GM18499 (cell line): ENCODE results near the gene TTI1.
A peak's percentile ranks its signal among the peaks of the same experiment; 100 is the strongest.

Source experiments
- ATAC-seq: cut with Tn5 transposase; IDR thresholded peaks from one replicate; pipeline ENCODE4 v1.9.1; 2021; ENCODE audit warnings: moderate number of reproducible peaks; ENCODE audit not compliant: insufficient read depth, unreplicated experiment

The TTI1 gene

DNA sequence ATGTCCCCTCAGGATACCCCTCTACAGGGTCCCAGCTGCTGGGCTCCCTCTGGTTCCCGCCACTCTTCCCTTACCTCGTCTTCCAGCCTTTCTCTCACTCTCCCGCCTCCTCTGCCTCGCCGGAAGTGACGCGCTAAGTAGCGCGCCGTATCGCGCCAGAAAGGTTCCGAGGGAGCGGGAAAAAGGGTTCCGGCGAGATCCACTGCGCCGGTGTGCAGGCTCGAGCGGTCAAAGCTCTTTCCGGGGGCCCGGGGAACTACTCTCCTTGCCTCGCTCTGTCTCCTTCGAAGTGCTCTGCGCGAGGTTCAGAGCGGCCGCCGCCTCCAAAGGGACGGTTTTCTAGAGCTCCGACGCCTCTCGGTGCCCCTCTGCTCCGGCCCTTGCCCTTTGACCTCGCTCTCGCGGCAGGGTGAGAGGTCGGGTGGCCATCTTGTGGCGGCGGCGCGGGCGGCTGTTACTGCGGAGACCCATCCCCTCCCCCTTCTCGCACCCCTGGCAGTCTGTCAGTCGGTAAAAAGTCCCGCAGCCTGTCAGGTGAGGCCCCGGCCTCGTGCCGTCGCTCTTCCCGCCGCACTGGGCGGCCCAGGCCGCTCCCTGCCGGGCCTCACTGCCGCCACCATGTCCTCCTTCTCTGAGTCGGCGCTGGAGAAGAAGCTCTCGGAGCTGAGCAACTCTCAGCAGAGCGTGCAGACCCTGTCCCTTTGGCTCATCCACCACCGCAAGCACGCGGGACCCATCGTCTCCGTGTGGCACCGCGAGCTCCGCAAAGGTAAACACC is at the start of gene TTI1, which contains the start of gene RPRD1B:
Gene TTI1 (minus strand): TSS at position 127 of the 778 bp plus-strand sequence. CDS start 19,640 bp downstream, outside the sequence.
Gene RPRD1B (plus strand): TSS at position 417 of the 778 bp plus-strand sequence. CDS start 202 bp downstream, at position 619.
- ATAC-seq = peak; percentile 66

DNA sequence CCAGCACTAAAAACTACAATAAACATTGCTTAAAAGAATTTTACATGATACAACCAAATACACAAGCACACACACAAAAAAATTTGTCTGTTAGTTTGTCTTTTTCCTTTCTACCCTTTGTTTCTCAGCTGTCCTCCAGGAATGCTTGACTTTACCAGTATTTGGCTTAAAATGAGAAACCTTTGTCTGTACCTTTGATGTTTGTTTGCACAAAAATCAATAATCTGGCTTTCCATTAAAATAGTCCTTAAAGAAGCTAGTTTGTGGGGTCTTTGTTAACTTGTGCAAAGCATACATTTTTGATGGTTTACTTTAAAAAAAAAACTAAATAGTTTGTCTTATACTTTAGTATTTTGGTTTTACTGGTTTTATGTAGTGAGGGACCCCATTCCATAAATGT is 49.6 kb upstream of the TTI1 start:
- no peak for ATAC-seq

- ATAC-seq = no peak
These were observed 48.3 kb upstream of the TTI1 start for GRCh38 chr20:38081575-38081974.

- no peak for ATAC-seq
These were observed 46.1 kb upstream of the TTI1 start for GRCh38 chr20:38079353-38079752.

- no peak for ATAC-seq
These were observed 44.8 kb upstream of the TTI1 start for GRCh38 chr20:38078084-38078483.

DNA sequence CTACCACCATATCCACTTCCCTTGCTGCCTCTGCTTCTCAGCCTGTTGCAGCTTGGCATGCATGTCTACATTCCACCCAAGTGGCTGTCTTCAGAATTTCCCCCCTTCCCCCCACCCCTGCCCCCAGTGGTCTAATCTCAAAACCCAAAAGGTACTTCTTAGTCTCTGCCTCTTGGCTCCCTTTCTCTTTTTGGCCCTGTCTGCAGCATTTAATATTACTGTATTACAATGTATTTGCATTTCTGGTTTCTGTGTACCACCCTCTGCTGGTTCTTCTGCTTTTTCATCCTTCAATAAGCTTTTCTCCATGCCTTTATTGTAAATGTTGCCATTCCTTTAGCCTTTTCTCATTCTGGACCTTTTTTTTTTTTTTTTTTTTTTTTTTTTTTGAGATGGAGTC is 43.3 kb upstream of the TTI1 start:
- ATAC-seq = no peak

- no peak for ATAC-seq
These were observed 42.1 kb upstream of the TTI1 start for GRCh38 chr20:38075161-38075998.

DNA sequence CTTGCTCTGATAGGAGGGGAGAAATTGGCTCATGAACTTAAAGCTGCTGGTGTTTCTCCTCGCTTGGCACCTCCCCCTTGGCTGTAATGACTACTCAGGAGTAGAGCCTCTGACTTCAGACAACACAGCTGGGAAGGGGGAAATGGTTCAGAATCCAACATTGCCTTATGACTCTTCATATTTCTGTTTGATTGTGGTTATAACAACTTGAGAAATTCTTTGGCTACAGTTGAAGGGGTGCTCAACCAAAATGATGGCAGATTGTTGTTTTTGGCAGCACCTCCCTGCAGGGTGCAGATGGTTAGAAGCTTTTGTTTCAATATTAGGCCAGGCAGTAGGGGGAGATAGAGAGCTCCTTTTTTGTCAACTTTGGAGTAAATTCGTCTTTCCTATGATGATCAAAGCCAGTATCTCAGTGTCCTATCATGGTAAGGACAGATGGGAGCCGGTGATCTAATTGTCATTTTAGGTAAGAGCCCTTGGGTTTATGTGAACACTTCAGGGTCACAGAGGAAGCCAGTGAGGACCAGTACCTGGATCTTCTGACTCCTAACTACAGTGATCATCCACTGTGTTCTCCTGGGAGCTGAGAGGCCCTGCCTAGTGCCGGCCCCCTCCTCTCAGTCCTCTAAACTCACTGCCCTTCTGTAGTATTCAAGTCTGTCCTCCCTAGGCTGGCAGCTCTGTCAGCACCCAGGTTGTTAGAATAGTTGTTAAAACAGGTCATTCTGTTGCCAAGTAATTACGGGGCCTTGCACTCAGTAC is 40.2 kb upstream of the TTI1 start:
- no peak for ATAC-seq

GRCh38 chr20:38072898-38073297 is 39.6 kb upstream of the TTI1 start:
- no peak for ATAC-seq

DNA sequence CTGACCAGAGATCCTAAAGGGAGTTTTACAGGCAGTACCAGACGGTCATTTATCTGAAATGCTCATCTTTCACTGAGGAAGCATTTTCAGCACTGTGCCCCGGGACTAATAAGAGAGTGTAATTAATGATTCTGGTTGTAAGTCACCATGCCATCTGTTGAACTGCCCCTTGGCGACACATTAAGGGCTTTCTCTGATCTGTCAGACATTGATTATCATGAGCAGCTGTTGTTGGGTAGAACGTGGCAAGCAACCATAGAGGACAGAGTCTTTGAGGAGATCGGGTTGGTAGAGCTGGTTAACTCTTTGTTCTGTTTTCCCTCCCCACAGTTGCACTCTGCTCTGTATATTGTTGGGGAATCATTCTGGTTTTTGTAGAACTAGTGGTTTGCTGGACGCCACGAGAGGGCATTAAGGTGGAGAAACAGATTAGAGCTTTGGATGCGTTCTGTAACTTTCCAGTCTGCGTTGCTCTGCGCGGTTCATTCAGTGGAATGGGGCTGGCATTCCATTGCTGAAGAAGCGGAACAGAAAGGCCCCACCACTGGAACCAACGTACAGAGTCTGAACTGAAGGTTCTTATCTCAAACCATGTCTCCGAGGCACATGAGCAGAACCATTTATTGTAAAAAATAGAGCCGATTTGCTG is 34.6 kb upstream of the TTI1 start:
- ATAC-seq = no peak

- no peak for ATAC-seq
These were observed 33.9 kb upstream of the TTI1 start for GRCh38 chr20:38066969-38067716.

DNA sequence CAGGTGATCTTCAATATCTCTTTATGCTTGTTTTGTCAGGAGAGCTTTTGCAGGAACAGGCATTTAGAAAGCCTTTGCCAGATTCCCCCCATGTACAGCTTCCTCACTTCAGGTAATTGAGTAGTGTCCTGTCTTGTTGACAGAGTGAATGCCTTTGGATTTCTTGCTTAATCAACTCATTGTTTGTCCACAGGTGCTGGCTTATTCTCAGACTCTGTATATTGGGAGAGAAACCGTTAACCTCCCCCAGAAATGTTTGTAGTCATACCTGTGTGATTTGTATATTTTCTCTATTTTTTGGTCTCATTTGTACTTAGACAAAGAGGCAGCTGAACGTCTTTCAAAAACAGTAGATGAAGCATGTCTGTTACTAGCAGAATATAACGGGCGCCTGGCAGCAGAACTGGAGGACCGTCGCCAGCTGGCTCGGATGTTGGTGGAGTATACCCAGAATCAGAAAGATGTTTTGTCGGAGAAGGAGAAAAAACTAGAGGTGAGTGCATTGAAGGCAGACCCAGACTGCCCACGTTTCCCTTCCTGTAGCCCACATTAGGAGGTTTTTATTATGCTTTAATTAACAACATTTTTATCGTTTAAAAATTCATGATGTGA is 32.6 kb upstream of the TTI1 start:
- ATAC-seq = no peak

DNA sequence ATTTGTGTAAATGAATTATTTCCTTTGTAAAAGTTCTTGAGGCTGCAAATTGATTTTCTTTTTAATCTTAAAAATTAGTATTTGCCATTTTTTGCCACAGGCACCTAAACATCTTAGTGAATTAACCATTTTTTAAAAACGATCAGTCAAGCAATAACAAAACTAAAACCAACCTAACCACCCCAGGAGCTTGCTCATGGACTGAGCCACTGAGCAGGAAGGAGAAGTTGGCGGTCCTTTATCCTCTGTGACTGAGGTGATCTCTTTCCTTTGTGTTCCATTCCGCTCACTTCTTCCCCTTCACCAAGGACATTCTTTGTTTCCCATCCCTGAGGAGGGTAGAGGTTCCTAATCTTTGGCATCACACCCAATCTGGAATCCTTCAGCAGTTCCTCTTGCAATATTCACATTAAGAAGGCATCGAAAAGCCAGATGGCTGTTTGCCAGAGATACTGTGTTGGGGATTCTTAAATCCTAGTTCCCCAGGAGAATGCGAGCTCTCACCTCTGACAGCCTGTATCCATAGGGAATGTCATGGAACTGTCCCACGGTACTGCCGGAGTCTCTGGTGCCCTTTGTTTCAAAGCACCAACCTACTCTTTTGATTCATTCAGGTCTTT is 30.8 kb upstream of the TTI1 start:
- no peak for ATAC-seq

DNA sequence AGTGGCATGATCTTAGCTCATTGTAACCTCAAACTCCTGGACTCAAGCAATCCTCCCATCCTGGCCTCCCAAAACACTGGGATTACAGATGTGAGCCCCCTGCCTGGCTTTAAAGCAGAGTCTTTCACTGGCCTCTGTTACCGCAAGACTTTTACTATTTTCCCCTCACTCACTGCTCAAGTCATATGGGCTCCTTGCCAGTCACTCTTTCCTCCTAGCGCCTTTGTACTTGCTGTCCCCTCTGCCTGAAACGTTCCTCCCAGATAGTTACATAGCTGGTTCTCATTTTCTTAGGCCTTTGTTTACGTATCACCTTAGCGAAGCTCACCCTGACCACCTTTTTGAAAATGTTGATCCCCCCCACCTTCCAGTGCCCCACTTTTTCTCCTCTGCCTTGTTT is 29.6 kb upstream of the TTI1 start:
- ATAC-seq = no peak

- no peak for ATAC-seq
These were observed 27.9 kb upstream of the TTI1 start for GRCh38 chr20:38061109-38061508.

GRCh38 chr20:38060536-38060935 is 27.3 kb upstream of the TTI1 start:
- no peak for ATAC-seq

GRCh38 chr20:38059832-38060231 is 26.6 kb upstream of the TTI1 start:
- no peak for ATAC-seq

GRCh38 chr20:38057351-38057972 is 24.2 kb upstream of the TTI1 start:
- no peak for ATAC-seq
